ENCODE measurements around the gene ATP13A3.
"Not testable (repeated sequence)": the region's sequence is repeated elsewhere in the genome, so short reads cannot be mapped to it uniquely, and the experiment has no call there.

The ATP13A3 gene

DNA sequence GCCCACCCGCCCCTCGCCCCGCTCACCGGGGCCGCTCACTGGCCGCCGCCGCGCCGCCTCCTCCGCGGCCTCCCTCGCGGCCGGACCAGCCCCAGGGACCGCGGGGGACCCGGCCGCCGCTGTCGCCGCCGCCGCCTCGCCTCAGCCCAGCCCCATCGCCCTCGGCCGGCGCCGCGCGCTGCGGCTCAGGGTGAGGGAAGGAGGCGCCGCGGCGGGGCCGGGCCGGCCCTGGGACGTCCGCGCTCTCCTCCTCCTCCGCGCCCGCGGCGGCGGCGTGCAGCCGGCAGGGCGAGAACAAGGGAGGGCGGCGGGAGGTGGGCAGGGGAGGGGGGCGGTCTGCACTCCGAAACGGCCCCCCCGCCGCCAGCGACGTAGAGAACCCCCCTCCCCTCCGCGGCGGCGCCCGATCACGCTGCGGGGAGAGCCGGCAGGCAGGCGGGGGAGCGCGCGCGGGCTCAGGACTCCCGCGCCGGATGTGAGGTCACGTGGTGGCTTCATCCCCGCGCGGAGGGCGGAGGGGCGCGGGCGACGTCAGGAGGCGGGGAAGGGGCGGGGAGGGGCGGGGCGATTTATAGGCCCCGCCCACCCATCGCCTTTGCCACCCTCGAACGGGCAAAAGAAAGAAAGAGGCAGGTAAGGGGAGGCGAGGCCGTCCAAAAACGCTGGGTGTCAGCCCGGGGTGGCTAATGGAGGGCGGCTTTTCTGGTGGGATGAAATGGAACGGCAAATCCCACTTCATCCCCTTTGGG, at the start of gene ATP13A3:
Gene ATP13A3, minus strand, starts transcription at position 463 of the 749 bp plus-strand sequence. CDS start 24,812 bp downstream, outside the sequence.
- TF ChIP-seq, protein P1, sequence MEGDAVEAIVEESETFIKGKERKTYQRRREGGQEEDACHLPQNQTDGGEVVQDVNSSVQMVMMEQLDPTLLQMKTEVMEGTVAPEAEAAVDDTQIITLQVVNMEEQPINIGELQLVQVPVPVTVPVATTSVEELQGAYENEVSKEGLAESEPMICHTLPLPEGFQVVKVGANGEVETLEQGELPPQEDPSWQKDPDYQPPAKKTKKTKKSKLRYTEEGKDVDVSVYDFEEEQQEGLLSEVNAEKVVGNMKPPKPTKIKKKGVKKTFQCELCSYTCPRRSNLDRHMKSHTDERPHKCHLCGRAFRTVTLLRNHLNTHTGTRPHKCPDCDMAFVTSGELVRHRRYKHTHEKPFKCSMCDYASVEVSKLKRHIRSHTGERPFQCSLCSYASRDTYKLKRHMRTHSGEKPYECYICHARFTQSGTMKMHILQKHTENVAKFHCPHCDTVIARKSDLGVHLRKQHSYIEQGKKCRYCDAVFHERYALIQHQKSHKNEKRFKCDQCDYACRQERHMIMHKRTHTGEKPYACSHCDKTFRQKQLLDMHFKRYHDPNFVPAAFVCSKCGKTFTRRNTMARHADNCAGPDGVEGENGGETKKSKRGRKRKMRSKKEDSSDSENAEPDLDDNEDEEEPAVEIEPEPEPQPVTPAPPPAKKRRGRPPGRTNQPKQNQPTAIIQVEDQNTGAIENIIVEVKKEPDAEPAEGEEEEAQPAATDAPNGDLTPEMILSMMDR (IDR thresholded peaks at IDR 0.05; ENCODE audit: insufficient read depth, low read depth, low read length, missing control alignments): no peak
- H3K4me3 ChIP-seq (ENCODE audit: low read length): peak within 1 kb of the TSS; percentile 76
- DNase-seq (ENCODE audit: low read depth): peak; percentile 91

DNA sequence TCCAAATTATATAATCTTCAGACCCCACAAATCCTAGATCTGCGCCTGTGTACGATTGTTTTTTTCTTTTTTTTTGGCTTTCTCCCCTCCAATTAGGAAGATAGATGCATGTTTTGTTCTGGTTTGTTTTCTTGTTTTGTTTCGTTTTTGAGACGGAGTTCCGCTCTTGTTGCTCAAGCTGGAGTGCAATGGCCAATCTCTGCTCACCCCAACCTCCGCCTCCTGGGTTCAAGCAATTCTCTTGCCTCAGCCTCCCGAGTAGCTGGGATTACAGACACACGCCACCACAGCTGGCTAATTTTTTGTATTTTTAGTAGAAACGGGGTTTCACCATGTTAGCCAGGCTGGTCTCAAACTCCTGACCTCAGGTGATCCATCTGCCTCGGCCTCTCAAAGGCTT, 48.4 kb upstream of the ATP13A3 start:
- DNase-seq (ENCODE audit: low read depth); H3K4me3 ChIP-seq (ENCODE audit: low read length): not testable (repeated sequence)

DNA sequence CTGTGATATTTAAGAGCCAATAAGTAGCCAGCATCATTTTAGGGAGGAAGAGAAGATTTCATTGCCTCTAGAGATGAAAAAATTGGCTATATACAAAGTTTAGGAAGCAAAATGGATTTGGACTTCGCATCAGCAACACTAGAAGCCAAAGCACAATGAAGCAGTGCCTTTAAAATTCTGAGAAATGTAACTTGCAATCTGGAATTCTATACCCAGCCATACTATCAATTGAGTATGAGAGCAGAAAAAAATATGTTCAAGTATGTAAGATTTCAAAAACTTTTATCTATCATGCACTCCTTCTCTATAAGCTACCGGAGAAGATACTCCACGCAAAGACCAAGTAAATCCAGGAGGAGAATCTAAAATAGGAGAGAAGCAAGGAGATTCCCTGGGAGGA, 47.4 kb upstream of the ATP13A3 start:
- DNase-seq (ENCODE audit: low read depth): no peak
- TF ChIP-seq, protein P1 (IDR thresholded peaks at IDR 0.05; ENCODE audit: insufficient read depth, low read depth, low read length, missing control alignments): no peak
- no peak overlapping the region for H3K4me3 ChIP-seq (ENCODE audit: low read length)

DNA sequence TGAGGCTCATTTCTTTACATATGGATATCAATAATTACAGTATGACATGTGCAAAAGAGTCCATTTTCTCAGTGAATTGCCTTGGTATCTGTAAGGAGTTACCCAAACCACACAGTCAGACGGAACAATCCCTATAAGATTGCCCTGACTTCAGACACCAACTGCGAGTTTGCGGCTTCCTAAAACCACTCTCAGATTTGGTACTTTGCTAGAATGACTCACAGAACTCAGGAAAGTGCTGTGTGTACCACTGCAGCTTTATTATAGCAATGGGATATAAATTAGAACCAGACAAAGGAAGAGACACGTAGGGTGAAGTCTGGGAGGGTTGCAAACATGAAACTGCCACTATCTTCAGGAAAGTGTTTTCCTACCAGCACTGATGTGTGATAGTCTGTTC, 45.8 kb upstream of the ATP13A3 start:
- TF ChIP-seq, protein P1 (IDR thresholded peaks at IDR 0.05; ENCODE audit: insufficient read depth, low read depth, low read length, missing control alignments): no peak
- no peak overlapping the region for H3K4me3 ChIP-seq (ENCODE audit: low read length)
- no peak for DNase-seq (ENCODE audit: low read depth)

DNA sequence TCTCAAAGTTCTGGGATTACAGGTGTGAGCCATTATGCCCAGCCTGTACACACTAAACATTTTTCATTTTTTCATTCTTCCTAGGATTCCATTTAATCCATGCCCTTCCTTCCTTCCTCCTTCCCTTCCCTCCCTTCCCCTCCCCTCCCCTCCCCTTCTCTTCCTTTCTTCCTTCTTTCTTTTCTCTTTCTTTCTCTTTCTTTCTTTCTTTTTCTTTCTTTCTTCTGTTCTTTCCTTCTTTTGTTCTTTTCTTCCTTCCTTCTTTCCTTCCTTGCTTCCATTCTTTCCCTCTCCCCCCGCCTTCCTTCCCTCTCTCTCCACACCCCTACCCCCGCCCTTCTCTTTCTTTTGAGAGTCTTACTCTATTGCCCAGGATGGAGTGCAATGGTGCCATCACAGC, 40.9 kb upstream of the ATP13A3 start:
- no peak overlapping the region for H3K4me3 ChIP-seq (ENCODE audit: low read length)
- DNase-seq (ENCODE audit: low read depth): no peak
- TF ChIP-seq, protein P1 (IDR thresholded peaks at IDR 0.05; ENCODE audit: insufficient read depth, low read depth, low read length, missing control alignments): no peak

DNA sequence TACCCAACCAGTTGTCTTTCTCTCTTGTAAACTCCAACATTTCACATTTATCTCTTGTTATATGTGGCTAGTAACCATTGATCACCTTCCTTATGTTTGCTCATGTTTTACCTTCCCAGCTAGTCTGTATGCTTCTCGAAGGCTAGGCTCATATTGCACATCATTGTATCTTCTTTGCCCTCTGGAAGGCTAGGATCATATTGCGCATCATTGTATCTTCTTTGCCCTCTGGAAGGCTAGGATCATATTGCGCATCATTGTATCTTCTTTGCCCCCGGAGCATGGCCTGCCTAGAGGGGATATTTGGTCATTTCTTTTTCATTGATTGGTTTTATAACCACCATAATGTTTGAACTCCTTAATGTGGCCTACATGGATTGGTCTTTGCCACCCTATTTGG, 39.4 kb upstream of the ATP13A3 start:
- no peak overlapping the region for H3K4me3 ChIP-seq (ENCODE audit: low read length)
- no peak for DNase-seq (ENCODE audit: low read depth)
- TF ChIP-seq, protein P1 (IDR thresholded peaks at IDR 0.05; ENCODE audit: insufficient read depth, low read depth, low read length, missing control alignments): no peak

DNA sequence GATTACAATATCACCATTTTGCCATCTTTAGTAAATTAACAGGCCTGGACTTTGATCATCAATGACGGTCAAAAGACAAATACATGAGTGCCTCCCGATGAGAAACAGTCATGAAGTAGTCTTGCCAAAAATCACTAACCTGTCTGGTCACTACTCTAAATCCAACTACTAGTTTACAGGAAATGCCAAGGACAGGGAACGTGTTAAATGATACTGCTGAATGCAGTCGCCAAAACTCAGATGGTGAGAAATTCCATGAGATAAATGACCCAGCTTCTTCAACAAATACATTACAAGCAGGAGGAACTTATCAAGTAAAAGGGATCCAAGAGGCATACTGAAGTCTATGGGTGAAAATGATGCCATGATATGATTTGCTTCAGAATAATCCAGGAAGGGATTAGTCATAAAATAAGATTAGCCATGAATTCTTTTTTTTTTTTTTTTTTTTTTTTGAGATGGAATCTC, 35.8 kb upstream of the ATP13A3 start:
- DNase-seq (ENCODE audit: low read depth): peak; percentile 66
- H3K4me3 ChIP-seq (ENCODE audit: low read length): no peak overlapping the region
- TF ChIP-seq, protein P1 (IDR thresholded peaks at IDR 0.05; ENCODE audit: insufficient read depth, low read depth, low read length, missing control alignments): no peak
